IMR-90 (cell line): ENCODE results near the gene PLGRKT. TPM values are rescaled to one million over a fixed set of nuclear protein-coding genes. Genes with fewer than 3 reads are reported as not detected.
"Not testable (repeated sequence)": the region's sequence is repeated elsewhere in the genome, so short reads cannot be mapped to it uniquely, and the experiment has no call there.

Source experiments
- ATAC-seq: fragments of 200-7000 bp; cut with Tn5 transposase; 2 replicates; pipeline ENCODE4 v1.9.1; 2020; ENCODE audit warnings: low read depth, mild to moderate bottlenecking, moderate library complexity
- BruUV-seq: library from RNA; stranded (reverse); fragments of 400-500 nt; replicated peaks from 2 replicates; lab custom pipeline; 2021; lab: Mats Ljungman, UMichigan
- CTCF ChIA-PET: fragments of 300-600 bp; formaldehyde crosslinking; extraction: SDS; loops from one replicate; lab custom pipeline; 2021; ENCODE audit warnings: antibody characterized with exemption; lab: Yijun Ruan, JAX
- POLR2A ChIA-PET: fragments of 300-600 bp; sonication (Branson Sonifier 250); formaldehyde crosslinking; loops from one replicate; lab custom pipeline; 2022; ENCODE audit warnings: antibody characterized with exemption; ENCODE audit not compliant: unreplicated experiment; lab: Charles Lee
- DNase-seq: peaks from one replicate; pipeline ENCODE4 v3.0.0; 2013
- H2AFZ ChIP-seq: replicated peaks from 2 replicates; pipeline ENCODE3; 2013; ENCODE audit warnings: low read length, mild to moderate bottlenecking; ENCODE audit not compliant: poor library complexity
- H2AK5ac ChIP-seq: 2 replicates; pipeline ENCODE4 v1.6.1; 2013; ENCODE audit warnings: low read depth, low read length, inconsistent platforms
- H2AK9ac ChIP-seq: replicated peaks from 2 replicates; pipeline ENCODE3; 2013; ENCODE audit warnings: mild to moderate bottlenecking, low read depth, low read length, moderate library complexity; ENCODE audit not compliant: poor library complexity
- H2BK120ac ChIP-seq: 2 replicates; pipeline ENCODE4 v1.6.1; 2013; ENCODE audit warnings: low read depth, low read length, inconsistent platforms
- H2BK15ac ChIP-seq: 3 replicates; pipeline ENCODE4 v1.6.1; 2013; ENCODE audit warnings: low read depth, low read length, inconsistent platforms
- H2BK20ac ChIP-seq: 2 replicates; pipeline ENCODE4 v1.6.1; 2013; ENCODE audit warnings: low read depth, mild to moderate bottlenecking, inconsistent platforms, low read length, moderate library complexity
- H2BK5ac ChIP-seq: 2 replicates; pipeline ENCODE4 v1.6.1; 2013; ENCODE audit warnings: mild to moderate bottlenecking, low read depth, low read length, inconsistent platforms; ENCODE audit not compliant: poor library complexity, severe bottlenecking
- H3K14ac ChIP-seq: replicated peaks from 2 replicates; pipeline ENCODE4 v1.6.1; 2013; ENCODE audit warnings: low read depth, low read length, inconsistent platforms
- H3K18ac ChIP-seq: 2 replicates; pipeline ENCODE4 v1.6.1; 2013; ENCODE audit warnings: low read depth, low read length, control low read depth
- H3K23ac ChIP-seq: 2 replicates; pipeline ENCODE4 v1.6.1; 2013; ENCODE audit warnings: low read depth, low read length, inconsistent platforms
- H3K27ac ChIP-seq: 2 replicates; pipeline ENCODE4 v1.5.1; 2013; ENCODE audit warnings: mild to moderate bottlenecking, control low read depth, low read length; ENCODE audit not compliant: insufficient read depth
- H3K27me3 ChIP-seq: 2 replicates; pipeline ENCODE4 v1.6.1; 2013; ENCODE audit warnings: low read length; ENCODE audit not compliant: control insufficient read depth, insufficient read depth
- H3K36me3 ChIP-seq: 2 replicates; pipeline ENCODE4 v1.6.1; 2013; ENCODE audit warnings: low read length, mixed read lengths; ENCODE audit not compliant: control insufficient read depth, insufficient read depth
- H3K4ac ChIP-seq: 2 replicates; pipeline ENCODE4 v1.6.1; 2013; ENCODE audit warnings: low read depth, low read length, inconsistent platforms
- H3K4me1 ChIP-seq: 2 replicates; pipeline ENCODE4 v1.6.1; 2013; ENCODE audit warnings: low read length, mixed read lengths; ENCODE audit not compliant: control insufficient read depth, insufficient read depth
- H3K4me2 ChIP-seq: 2 replicates; pipeline ENCODE4 v1.6.1; 2013; ENCODE audit warnings: low read depth, mild to moderate bottlenecking, control low read depth, low read length, moderate library complexity
- H3K4me3 ChIP-seq: 2 replicates; pipeline ENCODE4 v1.5.1; 2013; ENCODE audit warnings: low read depth, mild to moderate bottlenecking, control low read depth, low read length, moderate library complexity; ENCODE audit not compliant: insufficient read depth
- H3K56ac ChIP-seq: 2 replicates; pipeline ENCODE4 v1.6.1; 2013; ENCODE audit warnings: low read length, inconsistent platforms; ENCODE audit not compliant: insufficient read depth; ENCODE audit errors: extremely low read depth
- H3K79me1 ChIP-seq, 2 experiments: 2 replicates each; pipeline ENCODE4 v1.6.1; 2013; ENCODE audit warnings: low read length in 2 of 2, inconsistent platforms in 1 of 2, low read depth in 1 of 2
- H3K9ac ChIP-seq: 2 replicates; pipeline ENCODE4 v1.6.1; 2013; ENCODE audit warnings: low read depth, low read length, control low read depth
- H3K9me1 ChIP-seq: 2 replicates; pipeline ENCODE4 v1.6.1; 2013; ENCODE audit warnings: low read length, inconsistent platforms; ENCODE audit not compliant: insufficient read depth
- H3K9me3 ChIP-seq: 2 replicates; pipeline ENCODE4 v1.6.1; 2013; ENCODE audit warnings: low read length; ENCODE audit not compliant: control insufficient read depth, insufficient read depth
- H4K20me1 ChIP-seq: 2 replicates; pipeline ENCODE4 v1.6.1; 2013; ENCODE audit warnings: low read length, inconsistent platforms; ENCODE audit not compliant: insufficient read depth
- H4K5ac ChIP-seq: 2 replicates; pipeline ENCODE4 v1.6.1; 2013; ENCODE audit warnings: mild to moderate bottlenecking, low read depth, low read length, control low read depth
- H4K8ac ChIP-seq, 2 experiments: 2 replicates each; pipeline ENCODE4 v1.6.1; 2013; ENCODE audit warnings: low read depth in 2 of 2, low read length in 2 of 2, control low read depth in 1 of 2, inconsistent platforms in 1 of 2
- H4K91ac ChIP-seq: 2 replicates; pipeline ENCODE4 v1.6.1; 2013; ENCODE audit warnings: low read depth, low read length, inconsistent platforms; ENCODE audit not compliant: insufficient read depth
- WGBS, 2 experiments: methylation state at CpG; one replicate each; pipeline versions ENCODE4 v1.1.5 to v1.1.7; 2013; ENCODE audit warnings: missing lambda C conversion rate in 2 of 2; ENCODE audit not compliant: insufficient read length in 1 of 2; ENCODE audit errors: extremely low coverage in 2 of 2; 5-methylcytosine and 5-hydroxymethylcytosine counted together
- dilution Hi-C: fragments of 300-500 bp; cut with HindIII; formaldehyde crosslinking; loops from one replicate; pipeline ENCODE4 v1.14.3; 2018; ENCODE audit warnings: low sequenced_read_pairs; ENCODE audit not compliant: unreplicated experiment
- in situ Hi-C: fragments of 300-500 bp; cut with MboI; formaldehyde crosslinking; loops from 3 replicates; pipeline ENCODE4 v1.14.3; 2019; ENCODE audit warnings: low sequenced_read_pairs, inconsistent platforms, mixed read lengths
- intact Hi-C: fragments of 100-400 bp; cut with micrococcal nuclease; formaldehyde crosslinking; loops from 2 replicates; pipeline ENCODE4 v1.10.0; 2022
- polyA plus RNA-seq, 3 experiments: library from polyadenylated mRNA; depleted of rRNA; stranded (reverse); fragments of >200 nt; gene quantifications; 2 replicates each; pipeline ENCODE4 v1.2.3, GENCODE V29; 2012; ENCODE audit warnings: low replicate concordance in 1 of 3
- total RNA-seq: library from RNA; depleted of rRNA; stranded (reverse); fragments of >200 nt; gene quantifications from 2 replicates; pipeline ENCODE4 v1.2.3, GENCODE V29; 2012

PLGRKT gene
- total and polyA plus RNA-seq, 2 of the 4 experiments (the other 2 are of a cell fraction) = 10.8 to 12.7 TPM

DNA sequence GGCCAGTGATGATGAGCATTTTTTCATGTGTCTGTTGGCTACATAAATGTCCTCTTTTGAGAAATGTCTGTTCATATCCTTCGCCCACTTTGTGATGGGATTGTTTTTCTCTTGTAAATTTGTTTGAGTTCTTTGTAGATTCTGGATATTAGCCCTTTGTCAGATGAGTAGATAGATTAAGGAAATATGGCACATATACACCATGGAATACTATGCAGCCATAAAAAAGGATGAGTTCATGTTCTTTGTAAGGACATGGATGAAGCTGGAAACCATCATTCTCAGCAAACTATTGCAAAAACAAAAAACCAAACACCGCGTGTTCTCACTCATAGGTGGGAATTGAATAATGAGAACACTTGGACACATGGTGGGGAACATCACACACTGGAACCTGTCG, 7.4 kb upstream of the PLGRKT start:
- H3K18ac ChIP-seq, H3K23ac ChIP-seq, dilution Hi-C loops, H3K9me1 ChIP-seq, BruUV-seq, H3K36me3 ChIP-seq, H2BK120ac ChIP-seq, H2BK20ac ChIP-seq, H3K9ac ChIP-seq, H3K14ac ChIP-seq, H2BK15ac ChIP-seq, H4K8ac ChIP-seq, H2AK9ac ChIP-seq, H3K56ac ChIP-seq, H4K5ac ChIP-seq, intact Hi-C loops, H4K20me1 ChIP-seq, H3K27me3 ChIP-seq, CTCF ChIA-PET, H3K79me1 ChIP-seq, POLR2A ChIA-PET, H3K4me3 ChIP-seq, H2BK5ac ChIP-seq, ATAC-seq, H4K91ac ChIP-seq, H2AFZ ChIP-seq, H3K27ac ChIP-seq, H3K4me2 ChIP-seq, H3K4ac ChIP-seq, DNase-seq, H2AK5ac ChIP-seq, H3K9me3 ChIP-seq, H3K4me1 ChIP-seq: not testable (repeated sequence)
- WGBS, 2 experiments = no CpG with 5 or more reads among the region's 4 CpGs
- in situ Hi-C loops = loop anchor here (25.0 kb wide), 1 partner anchor 683 kb away; no protein-coding TSS in a partner anchor
